Esophagus muscularis mucosa (tissue), 4 donors: ENCODE data around the gene TUBB4B. TPM values are rescaled to one million over a fixed set of nuclear protein-coding genes. Genes with fewer than 3 reads are reported as not detected.

Source experiments
- DNase-seq: peaks from one replicate; pipeline ENCODE4 v3.0.0-alpha.2; 2017; ENCODE audit errors: extremely low spot score
- H3K27ac ChIP-seq, 4 donors: fragments of 200-600 bp; sonication (generic); replicated peaks in 1 of 4; 1 replicate in 3 of 4; 2 replicates in 1 of 4; pipeline ENCODE4 v1.5.1; 2016 to 2019; ENCODE audit warnings: mild to moderate bottlenecking in 1 of 4
- H3K27me3 ChIP-seq, 4 donors: fragments of 200-600 bp; sonication (generic); one replicate each; pipeline versions ENCODE4 v1.5.1 to v1.6.0; 2016 to 2019
- H3K36me3 ChIP-seq, 4 donors: fragments of 200-600 bp; sonication (generic); one replicate each; pipeline ENCODE4 v1.5.1; 2016 to 2019
- H3K4me1 ChIP-seq, 4 donors: fragments of 200-600 bp; sonication (generic); one replicate each; pipeline ENCODE4 v1.5.1; 2016 to 2019
- H3K4me3 ChIP-seq, 4 donors: fragments of 200-600 bp; sonication (generic); 1 replicate in 2 of 4; 2 replicates in 2 of 4; pipeline ENCODE4 v1.5.1; 2016 to 2019; ENCODE audit warnings: mild to moderate bottlenecking in 4 of 4, moderate library complexity in 1 of 4
- H3K9me3 ChIP-seq, 4 donors: fragments of 200-600 bp; sonication (generic); 1 replicate in 3 of 4; 2 replicates in 1 of 4; pipeline ENCODE4 v1.5.1; 2016 to 2019
- CTCF ChIP-seq, 3 experiments: fragments of 200-600 bp in 2 of 3; fragments of 450-650 bp in 1 of 3; sonication (generic) in 2 of 3; IDR thresholded peaks; one replicate each; pipeline ENCODE4 v1.5.1; 2017 to 2019; ENCODE audit warnings: antibody characterized with exemption in 3 of 3, mild to moderate bottlenecking in 2 of 3, moderate library complexity in 1 of 3
- EP300 ChIP-seq: sonication (generic); formaldehyde crosslinking; IDR thresholded peaks from one replicate; pipeline ENCODE4 v1.6.1; 2017; ENCODE audit warnings: antibody characterized with exemption
- POLR2A ChIP-seq: fragments of 450-650 bp; IDR thresholded peaks from one replicate; pipeline ENCODE4 v1.6.1; 2017; ENCODE audit warnings: antibody characterized with exemption, moderate library complexity, mild to moderate bottlenecking, low read depth
- POLR2AphosphoS5 ChIP-seq, 2 donors: sonication (generic); formaldehyde crosslinking; IDR thresholded peaks; one replicate each; pipeline ENCODE4 v1.6.1; 2017; ENCODE audit warnings: antibody characterized with exemption in 2 of 2
- WGBS: methylation state at CpG from one replicate; pipeline ENCODE4 v1.1.5; 2018; 5-methylcytosine and 5-hydroxymethylcytosine counted together
- intact Hi-C: fragments of 100-400 bp; cut with DNase I; formaldehyde crosslinking; loops from one replicate; pipeline ENCODE4 v1.15.1; 2023
- total RNA-seq, 4 donors: library from RNA; depleted of rRNA; stranded (reverse); fragments of >200 nt; gene quantifications; one replicate each; pipeline versions ENCODE4 v1.1.0 to v1.2.1, GENCODE V29; 2016

TUBB4B gene
- total RNA-seq, 4 donors from 2014 or later, result 227 to 469 (median 304) TPM

GRCh38 chr9:137253717-137254623, 12.9 kb downstream of the TUBB4B start:
- WGBS, result 45% methylated on average over 9 of the region's 21 CpGs
- TF ChIP-seq EP300 (no peak), POLR2AphosphoS5 (IDR thresholded peaks at IDR 0.05) (no peak), CTCF (IDR thresholded peaks at IDR 0.05) (no peak), POLR2A (no peak)
- Histone ChIP-seq H3K4me1 (peaks cover 25 to 35% (median 29%) of the 10 kb centered on the region in 4 donors), H3K27me3 (no peaks in the 10 kb centered on the region), H3K27ac (peak overlapping the region; percentile 77 to 84 (median 82)), H3K36me3 (peaks cover 0 to 30% (median 24%) of the 10 kb centered on the region in 4 donors), H3K9me3 (no peaks in the 10 kb centered on the region), H3K4me3 (peak overlapping the region; percentile 81 to 100 (median 94))
- DNase-seq, result no peak
- intact Hi-C loops, result no loop called here

GRCh38 chr9:137254624-137255447, 13.7 kb downstream of the TUBB4B start, which contains the start of gene NELFB:
Gene NELFB (plus strand): TSS chr9:137255327.
- peak within 1 kb of the TSS; percentile 81 to 100 (median 94) for H3K4me3 ChIP-seq
- peak; percentile 95 for DNase-seq

GRCh38 chr9:137255448-137256114, 14.5 kb downstream of the TUBB4B start:
- Histone ChIP-seq H3K9me3 (no peaks in the 10 kb centered on the region), H3K36me3 (peaks cover 0 to 38% (median 30%) of the 10 kb centered on the region in 4 donors), H3K4me1 (peaks cover 25 to 33% (median 27%) of the 10 kb centered on the region in 4 donors), H3K27me3 (no peaks in the 10 kb centered on the region), H3K4me3 (peak overlapping the region; percentile 81 to 100 (median 94)), H3K27ac (peak overlapping the region; percentile 77 to 84 (median 82))
- TF ChIP-seq EP300 (no peak), CTCF (IDR thresholded peaks at IDR 0.05) (no peak), POLR2A (no peak), POLR2AphosphoS5 (IDR thresholded peaks at IDR 0.05) (no peak)
- no CpG with 5 or more reads among the region's 51 CpGs for WGBS
- DNase-seq, result no peak
- intact Hi-C loops, result no loop called here

More at GRCh38 chr9:137254624-137255447, 13.7 kb downstream of the TUBB4B start, which contains the start of gene NELFB:
- 6% methylated on average over 8 of the region's 105 CpGs for WGBS
- TF ChIP-seq EP300, result no peak
- TF ChIP-seq POLR2AphosphoS5 (IDR thresholded peaks at IDR 0.05), result peak; percentile 80 to 81
- TF ChIP-seq POLR2A, result peak; percentile 12
- TF ChIP-seq CTCF (IDR thresholded peaks at IDR 0.05), result peak in 1 of 3 experiments; percentile 40
- intact Hi-C loops, result no loop called here
- Histone ChIP-seq H3K27ac (peak within 1 kb of the TSS; percentile 77 to 84 (median 82)), H3K36me3 (peaks cover 0 to 35% (median 29%) of the 10 kb centered on the region in 4 donors), H3K27me3 (no peaks in the 10 kb centered on the region), H3K9me3 (no peaks in the 10 kb centered on the region), H3K4me1 (peaks cover 25 to 34% (median 29%) of the 10 kb centered on the region in 4 donors)

GRCh38 chr9:137256362-137256761, 15.3 kb downstream of the TUBB4B start:
- H3K27ac ChIP-seq, result no peak overlapping the region
- no peaks in the 10 kb centered on the region for H3K9me3 ChIP-seq
- no peaks in the 10 kb centered on the region for H3K27me3 ChIP-seq
- no peak for TF ChIP-seq CTCF (IDR thresholded peaks at IDR 0.05)
- TF ChIP-seq EP300, result no peak
- TF ChIP-seq POLR2A, result no peak
- TF ChIP-seq POLR2AphosphoS5 (IDR thresholded peaks at IDR 0.05), result no peak
- no peak for DNase-seq
- WGBS, result 81% methylated on average over 13 of the region's 15 CpGs
- H3K4me3 ChIP-seq, result peak overlapping the region; percentile 81 to 100 (median 94)
- intact Hi-C loops, result no loop called here
- H3K4me1 ChIP-seq, result peaks cover 24 to 33% (median 25%) of the 10 kb centered on the region in 4 donors
- H3K36me3 ChIP-seq, result peaks cover 0 to 41% (median 32%) of the 10 kb centered on the region in 4 donors
